Endodermal cell (in vitro differentiated cells): ENCODE results near the gene HOXB2. TPM values are rescaled to one million over a fixed set of nuclear protein-coding genes. Genes with fewer than 3 reads are reported as not detected.

Experiments
- DNase-seq: peaks from one replicate; pipeline ENCODE4 v3.0.0-alpha.2; 2017
- H3K27ac ChIP-seq: 2 replicates; pipeline ENCODE4 v1.5.1; 2013; ENCODE audit warnings: mild to moderate bottlenecking, low read depth, low read length, moderate library complexity
- H3K27me3 ChIP-seq: 2 replicates; pipeline ENCODE4 v1.6.1; 2013; ENCODE audit warnings: mild to moderate bottlenecking, low read length, moderate library complexity; ENCODE audit not compliant: insufficient read depth, control insufficient read depth, poor library complexity, severe bottlenecking
- H3K36me3 ChIP-seq: 2 replicates; pipeline ENCODE4 v1.7.0; 2013; ENCODE audit warnings: mild to moderate bottlenecking, low read length, moderate library complexity; ENCODE audit not compliant: control insufficient read depth, insufficient read depth
- H3K4me1 ChIP-seq: one replicate; pipeline ENCODE4 v1.7.0; 2013; ENCODE audit warnings: low read length; ENCODE audit not compliant: control insufficient read depth, insufficient read depth
- H3K4me3 ChIP-seq: 2 replicates; pipeline ENCODE4 v1.5.1; 2013; ENCODE audit warnings: mild to moderate bottlenecking, low read length, moderate library complexity
- H3K9ac ChIP-seq: 2 replicates; pipeline ENCODE4 v1.6.1; 2013; ENCODE audit warnings: mild to moderate bottlenecking, low read length, moderate library complexity; ENCODE audit not compliant: poor library complexity, severe bottlenecking; ENCODE audit errors: extremely low read depth
- H3K9me3 ChIP-seq: 2 replicates; pipeline ENCODE4 v1.6.1; 2013; ENCODE audit warnings: mild to moderate bottlenecking, low read length, moderate library complexity; ENCODE audit not compliant: control insufficient read depth
- H3K27ac Mint-ChIP-seq: 2 replicates; pipeline ENCODE4 v1.8.0; 2020; ENCODE audit warnings: mixed read lengths
- H3K27me3 Mint-ChIP-seq: 2 replicates; pipeline ENCODE4 v1.8.0; 2021; ENCODE audit warnings: mild to moderate bottlenecking, mixed read lengths; ENCODE audit not compliant: insufficient read depth
- H3K36me3 Mint-ChIP-seq: 2 replicates; pipeline ENCODE4 v1.8.0; 2020; ENCODE audit warnings: low read depth, mixed read lengths
- H3K4me1 Mint-ChIP-seq: 2 replicates; pipeline ENCODE4 v1.8.0; 2020; ENCODE audit warnings: mixed read lengths
- H3K4me3 Mint-ChIP-seq: 2 replicates; pipeline ENCODE4 v1.8.0; 2020; ENCODE audit warnings: mild to moderate bottlenecking, moderate library complexity, mixed read lengths
- H3K9me3 Mint-ChIP-seq: 2 replicates; pipeline ENCODE4 v1.8.0; 2020; ENCODE audit warnings: mild to moderate bottlenecking, mixed read lengths
- WGBS, 2 experiments: methylation state at CpG; one replicate each; pipeline versions ENCODE4 v1.1.5 to v1.1.7; 2013; ENCODE audit warnings: missing lambda C conversion rate in 2 of 2, mixed read lengths in 1 of 2; ENCODE audit not compliant: insufficient coverage in 1 of 2, insufficient read length in 1 of 2; 5-methylcytosine and 5-hydroxymethylcytosine counted together
- total RNA-seq, 2 donors: library from RNA; stranded (reverse); fragmentation: NEBNext Ultra II Directional in 1 of 2; extraction: Animal tissue kit (Norgen Biotek cat#: 25700) in 1 of 2; gene quantifications; 2 replicates in 1 of 2; 3 replicates in 1 of 2; pipeline ENCODE4 v1.2.1, GENCODE V29; 2021
- TF ChIP-seq, protein P1 (sequence below): fragments of 200-600 bp; sonication (generic); conservative IDR thresholded peaks from 2 replicates; pipeline ENCODE4 v1.5.0; 2021; ENCODE audit warnings: antibody characterized with exemption, mild to moderate bottlenecking

HOXB2 gene
- total RNA-seq, 2 donors from 2014 or later, result 0.22 TPM; not detected in 1

GRCh38 chr17:48546137-48546923 is 1.4 kb upstream of the HOXB2 start:
- TF ChIP-seq, protein P1, sequence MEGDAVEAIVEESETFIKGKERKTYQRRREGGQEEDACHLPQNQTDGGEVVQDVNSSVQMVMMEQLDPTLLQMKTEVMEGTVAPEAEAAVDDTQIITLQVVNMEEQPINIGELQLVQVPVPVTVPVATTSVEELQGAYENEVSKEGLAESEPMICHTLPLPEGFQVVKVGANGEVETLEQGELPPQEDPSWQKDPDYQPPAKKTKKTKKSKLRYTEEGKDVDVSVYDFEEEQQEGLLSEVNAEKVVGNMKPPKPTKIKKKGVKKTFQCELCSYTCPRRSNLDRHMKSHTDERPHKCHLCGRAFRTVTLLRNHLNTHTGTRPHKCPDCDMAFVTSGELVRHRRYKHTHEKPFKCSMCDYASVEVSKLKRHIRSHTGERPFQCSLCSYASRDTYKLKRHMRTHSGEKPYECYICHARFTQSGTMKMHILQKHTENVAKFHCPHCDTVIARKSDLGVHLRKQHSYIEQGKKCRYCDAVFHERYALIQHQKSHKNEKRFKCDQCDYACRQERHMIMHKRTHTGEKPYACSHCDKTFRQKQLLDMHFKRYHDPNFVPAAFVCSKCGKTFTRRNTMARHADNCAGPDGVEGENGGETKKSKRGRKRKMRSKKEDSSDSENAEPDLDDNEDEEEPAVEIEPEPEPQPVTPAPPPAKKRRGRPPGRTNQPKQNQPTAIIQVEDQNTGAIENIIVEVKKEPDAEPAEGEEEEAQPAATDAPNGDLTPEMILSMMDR, result no peak
- Histone ChIP-seq H3K9ac (no peak overlapping the region), H3K27me3 (peaks cover 99% of the 10 kb centered on the region), H3K36me3 (no peaks in the 10 kb centered on the region), H3K9me3 (no peaks in the 10 kb centered on the region), H3K27ac (peak overlapping the region; percentile 95), H3K4me3 (peak overlapping the region; percentile 47), H3K4me1 (peaks cover 14% of the 10 kb centered on the region)
- Mint-ChIP-seq H3K9me3 (no peaks in the 10 kb centered on the region), H3K27ac (no peak overlapping the region), H3K27me3 (peaks cover 98% of the 10 kb centered on the region), H3K4me1 (peaks cover 32% of the 10 kb centered on the region), H3K36me3 (no peaks in the 10 kb centered on the region), H3K4me3 (peak overlapping the region; percentile 10)
- DNase-seq, result peak; percentile 86
- 21 to 26% methylated on average over 5 to 10 of the region's 10 CpGs for WGBS, 2 experiments

GRCh38 chr17:48545539-48545938 is 630 bp upstream of the HOXB2 start:
- H3K36me3 Mint-ChIP-seq, result no peaks in the 10 kb centered on the region
- TF ChIP-seq, protein P1, result no peak
- WGBS, 2 experiments, result 86 to 89% methylated on average over 1 of the region's 1 CpG
- Histone ChIP-seq H3K9me3 (no peaks in the 10 kb centered on the region), H3K9ac (no peak overlapping the region), H3K4me3 (peak overlapping the region; percentile 82), H3K4me1 (peaks cover 11% of the 10 kb centered on the region), H3K27me3 (peaks cover 100% of the 10 kb centered on the region), H3K27ac (peak overlapping the region; percentile 95), H3K36me3 (no peaks in the 10 kb centered on the region)
- H3K9me3 Mint-ChIP-seq, result no peaks in the 10 kb centered on the region
- DNase-seq, result no peak
- H3K27ac Mint-ChIP-seq, result no peak overlapping the region
- H3K4me1 Mint-ChIP-seq, result peaks cover 32% of the 10 kb centered on the region
- H3K4me3 Mint-ChIP-seq, result no peak overlapping the region
- H3K27me3 Mint-ChIP-seq, result peaks cover 97% of the 10 kb centered on the region

GRCh38 chr17:48544349-48545021 is 424 bp downstream of the HOXB2 start:
- no peaks in the 10 kb centered on the region for H3K36me3 Mint-ChIP-seq
- peaks cover 97% of the 10 kb centered on the region for H3K27me3 Mint-ChIP-seq
- H3K4me3 Mint-ChIP-seq, result peak overlapping the region; percentile 46
- Histone ChIP-seq H3K4me1 (peaks cover 10% of the 10 kb centered on the region), H3K36me3 (no peaks in the 10 kb centered on the region), H3K9me3 (no peaks in the 10 kb centered on the region), H3K27ac (peak overlapping the region; percentile 95), H3K4me3 (peak overlapping the region; percentile 82), H3K27me3 (peaks cover 100% of the 10 kb centered on the region), H3K9ac (no peak overlapping the region)
- no peaks in the 10 kb centered on the region for H3K9me3 Mint-ChIP-seq
- peak; percentile 90 for DNase-seq
- peaks cover 32% of the 10 kb centered on the region for H3K4me1 Mint-ChIP-seq
- TF ChIP-seq, protein P1, result no peak
- H3K27ac Mint-ChIP-seq, result no peak overlapping the region
- 4% methylated on average over 29 of the region's 38 CpGs; no CpG with 5 or more reads in 1 of the 2 experiments for WGBS, 2 experiments
